NT2/D1 (cell line): ENCODE results near the gene HOXD8.

Source experiments
- DNase-seq: peaks from one replicate; pipeline ENCODE4 v3.0.0-alpha.2; 2011; ENCODE audit warnings: low read depth, low spot score
- H3K27me3 ChIP-seq: 2 replicates; pipeline ENCODE4 v1.6.0; 2011; ENCODE audit warnings: mild to moderate bottlenecking; ENCODE audit not compliant: insufficient read length, insufficient read depth
- H3K36me3 ChIP-seq: 2 replicates; pipeline ENCODE4 v1.6.1; 2011; ENCODE audit warnings: mild to moderate bottlenecking, low read length, mixed read lengths; ENCODE audit not compliant: insufficient read depth, insufficient read length
- H3K4me1 ChIP-seq: 2 replicates; pipeline ENCODE4 v1.5.1; 2011; ENCODE audit not compliant: insufficient read depth, insufficient read length
- H3K4me3 ChIP-seq: 2 replicates; pipeline ENCODE4 v1.5.1; 2011; ENCODE audit warnings: low read depth; ENCODE audit not compliant: insufficient read length
- H3K9ac ChIP-seq: 2 replicates; pipeline ENCODE4 v1.6.0; 2011; ENCODE audit warnings: low read depth; ENCODE audit not compliant: insufficient read length
- H3K9me3 ChIP-seq: 2 replicates; pipeline ENCODE4 v1.5.1; 2011; ENCODE audit warnings: mild to moderate bottlenecking, low read length; ENCODE audit not compliant: insufficient read depth
- SUZ12 ChIP-seq: IDR thresholded peaks from 2 replicates; pipeline ENCODE4 v1.6.1; 2011; ENCODE audit not compliant: insufficient read length, insufficient read depth; ENCODE audit errors: extremely low read depth
- YY1 ChIP-seq: IDR thresholded peaks from 2 replicates; pipeline ENCODE4 v1.6.1; 2011; ENCODE audit not compliant: insufficient read length, insufficient read depth
- ZNF274 ChIP-seq: IDR thresholded peaks from 2 replicates; pipeline ENCODE4 v1.6.1; 2011; ENCODE audit warnings: mild to moderate bottlenecking, low read depth, low read length

HOXD8 gene

GRCh38 chr2:176111309-176111663 is 18.2 kb upstream of the HOXD8 start:
- Histone ChIP-seq H3K9ac (no peak overlapping the region), H3K27me3 (peaks cover 98% of the 10 kb centered on the region), H3K4me1 (peaks cover 5% of the 10 kb centered on the region), H3K4me3 (no peak overlapping the region), H3K9me3 (no peaks in the 10 kb centered on the region), H3K36me3 (peaks cover 6% of the 10 kb centered on the region)
- TF ChIP-seq ZNF274 = no peak
- TF ChIP-seq YY1 = no peak
- no peak for TF ChIP-seq SUZ12
- DNase-seq = no peak

- Histone ChIP-seq H3K4me1 (peaks cover 3% of the 10 kb centered on the region), H3K36me3 (peaks cover 7% of the 10 kb centered on the region), H3K9ac (no peak overlapping the region), H3K9me3 (0 out of 2 replicates have a peak, but pooled peaks cover 4% of the 10 kb centered on the region), H3K27me3 (peaks cover 98% of the 10 kb centered on the region), H3K4me3 (no peak overlapping the region)
- TF ChIP-seq SUZ12 = no peak
- TF ChIP-seq ZNF274 = no peak
- no peak for TF ChIP-seq YY1
- no peak for DNase-seq
Observed at GRCh38 chr2:176111846-176112374, 17.6 kb upstream of the HOXD8 start.

- H3K27me3 ChIP-seq = peaks cover 99% of the 10 kb centered on the region
- peaks cover 13% of the 10 kb centered on the region for H3K36me3 ChIP-seq
- DNase-seq = no peak
- H3K4me1 ChIP-seq = peaks cover 3% of the 10 kb centered on the region
- no peak overlapping the region for H3K4me3 ChIP-seq
- peaks cover 10% of the 10 kb centered on the region; the same call in 1 of the 2 replicates for H3K9me3 ChIP-seq
- TF ChIP-seq YY1 (no peak), ZNF274 (no peak), SUZ12 (no peak)
- no peak overlapping the region for H3K9ac ChIP-seq
Observed at GRCh38 chr2:176112375-176113302, 16.9 kb upstream of the HOXD8 start.

- Histone ChIP-seq H3K27me3 (peaks cover 99% of the 10 kb centered on the region), H3K9me3 (peaks cover 10% of the 10 kb centered on the region; the same call in 1 of the 2 replicates), H3K36me3 (peaks cover 15% of the 10 kb centered on the region), H3K9ac (no peak overlapping the region), H3K4me3 (no peak overlapping the region), H3K4me1 (peaks cover 2% of the 10 kb centered on the region)
- TF ChIP-seq ZNF274 (no peak), YY1 (no peak), SUZ12 (no peak)
- no peak for DNase-seq
Observed at GRCh38 chr2:176114120-176114929, 15.2 kb upstream of the HOXD8 start.

- Histone ChIP-seq H3K9me3 (peaks cover 10% of the 10 kb centered on the region; the same call in 1 of the 2 replicates), H3K27me3 (peaks cover 99% of the 10 kb centered on the region), H3K4me3 (no peak overlapping the region), H3K36me3 (peaks cover 15% of the 10 kb centered on the region), H3K4me1 (peaks cover 2% of the 10 kb centered on the region), H3K9ac (no peak overlapping the region)
- TF ChIP-seq SUZ12 (no peak), YY1 (no peak), ZNF274 (no peak)
- DNase-seq = no peak
Observed at GRCh38 chr2:176114930-176115625, 14.4 kb upstream of the HOXD8 start.

GRCh38 chr2:176115883-176116813 is 13.4 kb upstream of the HOXD8 start, which contains the start of gene HOXD10:
HOXD10 (plus strand) TSS chr2:176116778; CDS start chr2:176116834, 56 bp downstream.
- Histone ChIP-seq H3K4me3 (peak within 1 kb of the TSS; percentile 15), H3K27me3 (peaks cover 99% of the 10 kb centered on the region)
- no peak for DNase-seq

More at GRCh38 chr2:176115883-176116813, 13.4 kb upstream of the HOXD8 start, which contains the start of gene HOXD10:
- TF ChIP-seq SUZ12 (no peak), ZNF274 (no peak), YY1 (no peak)
- H3K36me3 ChIP-seq = peaks cover 15% of the 10 kb centered on the region
- H3K4me1 ChIP-seq = peaks cover 2% of the 10 kb centered on the region
- H3K9me3 ChIP-seq = peaks cover 10% of the 10 kb centered on the region; the same call in 1 of the 2 replicates
- no peak within 1 kb of the TSS for H3K9ac ChIP-seq
